Measurements from ENCODE around the gene RAPGEF2.
"Not testable (repeated sequence)": the region's sequence is repeated elsewhere in the genome, so short reads cannot be mapped to it uniquely, and the experiment has no call there.

Gene RAPGEF2

DNA sequence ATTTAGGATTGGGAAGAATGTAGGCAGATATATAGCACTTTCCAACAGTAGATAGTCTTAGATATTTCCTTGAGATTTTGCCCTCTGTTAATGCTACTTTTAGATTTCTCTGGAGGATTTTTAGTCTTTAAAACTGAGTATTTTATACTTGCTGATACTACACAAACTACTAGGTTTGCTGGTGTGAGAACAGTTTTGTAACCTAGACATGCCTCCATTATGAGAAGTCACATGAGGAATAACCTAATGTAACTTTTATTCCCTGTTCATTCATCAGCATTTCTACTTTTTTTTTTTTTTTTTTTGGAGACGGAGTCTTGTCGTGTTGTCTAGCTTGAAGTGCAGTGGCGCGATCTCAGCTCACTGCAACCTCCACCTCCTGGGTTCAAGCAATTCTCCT is 137.2 kb downstream of the RAPGEF2 start:
- DNase-seq (ENCODE audit: low read depth): no peak

DNA sequence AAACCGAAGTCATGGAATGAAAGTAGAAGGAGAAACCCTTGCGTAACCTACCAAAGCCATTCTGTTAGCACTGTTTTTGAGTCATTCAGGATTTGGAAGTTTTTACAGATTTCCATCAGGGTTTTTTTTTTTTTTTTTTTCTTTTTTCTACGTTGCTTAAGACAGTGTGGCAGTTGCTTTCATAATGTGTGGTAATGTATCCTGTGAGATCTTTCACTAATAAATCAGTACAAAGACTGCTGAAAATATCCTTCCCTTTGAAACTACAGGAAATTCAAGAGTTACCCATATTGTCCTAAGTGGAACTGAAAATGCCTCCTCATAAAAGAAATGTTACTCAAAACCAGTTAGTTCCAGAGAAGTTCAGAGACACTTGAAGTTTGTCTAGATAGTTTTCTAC is 137.8 kb downstream of the RAPGEF2 start:
- no peak for DNase-seq (ENCODE audit: low read depth)

DNA sequence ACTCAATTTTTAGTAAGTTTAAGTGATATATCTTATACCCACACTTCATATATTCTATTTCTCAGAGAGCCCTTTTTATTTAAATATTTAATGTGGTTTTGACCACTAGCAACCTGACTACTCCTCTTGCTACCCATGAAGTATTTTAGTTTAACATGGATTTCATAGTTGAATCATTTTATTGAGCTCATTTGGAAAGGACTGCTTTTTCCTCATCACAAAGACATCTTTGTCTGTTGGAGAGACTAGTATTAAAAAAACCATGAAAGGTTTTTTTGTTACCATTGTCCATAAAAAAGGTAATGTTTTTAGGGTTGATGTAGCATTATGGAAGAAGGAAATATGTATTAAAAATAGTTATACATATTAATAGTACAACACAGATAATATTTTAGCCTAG is 139.5 kb downstream of the RAPGEF2 start:
- DNase-seq (ENCODE audit: low read depth): no peak

DNA sequence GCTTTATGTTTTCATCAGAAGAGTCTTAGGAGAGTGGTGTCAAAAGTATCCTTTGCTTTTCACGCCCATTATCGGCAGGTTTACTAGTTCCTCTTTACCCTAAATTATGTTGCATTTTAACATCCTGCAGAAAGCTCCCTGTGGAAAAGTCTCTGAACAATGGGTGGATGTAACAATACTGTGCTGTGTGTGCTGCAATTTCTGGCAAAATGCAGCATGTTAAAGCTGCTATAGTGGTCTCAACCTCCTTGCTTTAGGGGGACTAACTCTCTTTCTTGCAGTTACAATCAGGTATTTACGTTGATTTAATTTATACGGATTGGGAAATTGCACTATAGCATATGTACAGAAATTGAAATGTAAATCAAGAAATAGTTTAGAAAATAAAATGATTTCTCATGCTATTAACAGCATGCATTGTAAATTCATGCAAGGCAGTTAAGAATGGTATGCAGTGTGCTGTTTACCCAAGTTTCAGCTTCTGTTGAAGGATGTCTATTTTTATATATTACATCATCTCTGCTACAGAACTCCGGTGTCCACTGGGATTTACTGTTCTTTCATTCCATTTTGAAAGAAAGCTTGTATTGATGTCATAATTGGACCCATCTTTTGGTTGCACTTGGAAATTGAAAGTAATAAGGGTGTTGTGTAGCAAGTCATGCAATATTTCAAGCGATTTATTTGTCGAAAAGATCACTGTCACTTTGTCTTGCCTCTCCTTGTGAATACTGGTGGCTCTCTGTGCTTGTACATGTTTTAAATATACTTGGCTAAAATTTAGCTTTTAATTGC is 145.7 kb downstream of the RAPGEF2 start:
- no peak for DNase-seq (ENCODE audit: low read depth)

DNA sequence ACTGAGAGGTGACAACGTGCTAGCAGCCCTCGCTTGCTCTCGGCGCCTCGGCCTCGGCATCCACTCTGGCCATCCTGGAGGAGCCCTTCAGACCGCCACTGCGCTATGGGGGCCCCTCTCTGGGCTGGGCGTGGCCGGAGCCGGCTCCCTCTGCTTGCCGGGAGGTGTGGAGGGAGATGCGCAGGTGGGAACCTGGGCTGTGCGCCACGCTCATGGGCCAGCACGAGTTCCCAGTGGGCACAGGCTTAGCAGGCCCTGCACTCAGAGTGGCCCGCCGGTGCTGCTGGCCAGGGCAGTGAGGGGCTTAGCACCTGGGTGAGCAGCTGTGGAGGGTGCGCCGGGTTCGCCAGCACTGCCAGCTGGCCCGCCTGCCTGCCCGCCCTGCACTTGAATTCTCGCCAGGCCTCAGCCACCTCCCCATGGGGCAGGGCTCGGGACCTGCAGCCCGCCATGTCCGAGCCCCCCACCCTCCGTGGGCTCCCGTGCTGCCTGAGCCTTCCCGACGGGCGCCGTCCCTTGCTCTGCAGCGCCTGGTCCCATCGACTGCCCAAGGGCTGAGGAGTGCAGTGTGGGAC is 148.0 kb downstream of the RAPGEF2 start:
- DNase-seq (ENCODE audit: low read depth): no peak

DNA sequence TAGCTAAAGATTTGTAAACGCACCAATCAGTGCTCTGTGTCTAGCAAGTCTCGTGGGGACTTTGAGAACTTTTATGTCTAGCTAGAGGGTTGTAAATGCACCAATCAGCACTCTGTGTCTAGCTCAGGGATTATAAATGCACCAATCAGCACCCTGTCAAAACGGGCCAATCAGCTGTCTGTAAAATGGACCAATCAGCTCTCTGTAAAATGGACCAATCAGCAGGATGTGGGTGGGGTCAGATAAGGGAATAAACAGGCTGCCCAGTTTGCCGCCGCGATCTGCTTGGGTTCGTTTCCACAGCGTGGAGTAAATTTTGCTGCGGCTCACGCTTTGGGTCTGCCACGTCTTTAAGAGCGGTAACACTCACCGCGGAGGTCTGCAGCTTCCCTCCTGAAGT is 148.7 kb downstream of the RAPGEF2 start:
- not testable (repeated sequence) for DNase-seq (ENCODE audit: low read depth)

DNA sequence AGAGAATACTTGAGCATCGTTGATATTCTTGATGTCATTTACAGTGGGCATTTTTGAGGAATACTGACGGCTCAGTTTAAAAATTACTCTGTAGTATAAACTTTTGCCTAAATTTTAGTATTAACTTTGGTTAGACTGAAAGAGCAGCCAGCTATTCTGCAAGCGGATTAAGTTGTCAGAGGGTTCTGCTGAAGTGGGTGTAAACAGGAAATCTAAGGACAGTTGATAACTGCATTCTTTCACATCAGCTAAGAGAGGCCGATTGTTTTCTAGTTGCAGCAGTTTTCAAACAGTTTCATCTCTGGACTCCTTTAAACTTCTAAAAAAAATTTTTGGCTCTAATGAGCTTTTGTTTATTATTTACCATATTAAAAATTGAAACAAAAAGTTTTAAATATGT is 149.6 kb downstream of the RAPGEF2 start:
- DNase-seq (ENCODE audit: low read depth): no peak

DNA sequence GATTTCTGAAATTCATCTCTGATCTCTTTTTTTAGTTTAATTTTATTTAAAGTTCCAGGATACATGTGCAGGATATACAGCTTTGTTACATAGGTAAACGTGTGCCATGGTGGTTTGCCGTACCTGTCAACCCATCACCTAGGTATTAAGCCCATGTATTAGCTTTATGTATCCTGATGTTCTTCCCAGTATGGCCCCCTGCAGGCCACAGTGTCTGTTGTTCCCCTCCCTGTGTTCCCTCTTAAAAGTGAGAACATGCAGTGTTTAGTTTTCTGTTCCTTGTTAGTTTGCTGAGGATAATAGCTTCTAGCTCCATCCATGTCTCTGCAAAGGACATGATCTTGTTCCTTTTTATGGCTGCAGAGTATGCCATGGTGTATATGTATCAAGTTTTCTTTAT is 153.2 kb downstream of the RAPGEF2 start:
- no peak for DNase-seq (ENCODE audit: low read depth)

DNA sequence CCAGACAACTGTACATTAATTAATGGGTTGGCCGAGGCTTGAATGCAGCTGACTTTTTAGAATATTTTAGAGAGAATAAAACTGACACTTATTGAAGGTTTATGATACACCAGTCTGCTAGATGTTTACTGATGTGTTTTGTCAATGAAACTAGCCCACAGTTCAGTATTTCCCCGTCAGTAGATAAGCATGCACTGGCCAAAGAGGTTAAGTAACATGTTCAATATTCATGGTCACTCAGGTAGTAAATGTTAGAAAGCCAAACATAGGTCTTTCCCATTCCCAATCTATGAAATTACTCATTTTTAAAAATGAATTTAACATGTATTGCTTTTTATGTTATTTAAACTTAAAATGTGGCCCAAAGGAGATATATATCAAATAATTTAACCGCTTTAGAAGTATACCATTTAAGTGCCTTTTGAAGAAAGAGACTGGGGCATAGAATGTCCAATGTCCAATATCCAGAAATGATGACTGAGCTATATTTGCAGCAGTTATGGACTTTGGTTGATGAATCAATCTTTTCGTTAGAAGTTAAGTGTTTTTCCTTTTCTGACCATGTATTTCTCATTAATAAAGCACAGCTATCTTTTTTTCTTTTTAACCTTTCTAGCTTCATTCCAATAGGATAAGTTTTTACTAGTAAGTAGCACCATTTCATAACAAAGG is 156.1 kb downstream of the RAPGEF2 start:
- no peak for DNase-seq (ENCODE audit: low read depth)

DNA sequence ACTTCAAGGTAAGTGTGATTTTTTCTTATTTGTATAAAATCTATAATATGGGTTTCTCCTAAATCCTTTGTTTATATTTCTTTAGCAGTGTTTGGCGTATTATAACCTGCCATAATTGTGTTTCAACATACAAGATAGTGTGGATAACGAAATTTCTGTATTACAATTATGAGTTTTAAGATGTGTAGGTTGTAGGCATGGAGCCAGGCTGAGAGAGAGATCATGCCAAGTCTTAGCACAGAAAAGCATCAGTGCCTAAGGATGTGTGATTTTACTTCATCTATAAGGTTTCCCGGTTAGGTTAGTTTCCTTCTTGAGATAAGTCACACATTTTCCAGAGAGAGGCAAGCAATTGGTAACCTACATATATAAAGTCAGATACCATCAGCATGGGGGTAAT is 161.2 kb downstream of the RAPGEF2 start:
- DNase-seq (ENCODE audit: low read depth): no peak

DNA sequence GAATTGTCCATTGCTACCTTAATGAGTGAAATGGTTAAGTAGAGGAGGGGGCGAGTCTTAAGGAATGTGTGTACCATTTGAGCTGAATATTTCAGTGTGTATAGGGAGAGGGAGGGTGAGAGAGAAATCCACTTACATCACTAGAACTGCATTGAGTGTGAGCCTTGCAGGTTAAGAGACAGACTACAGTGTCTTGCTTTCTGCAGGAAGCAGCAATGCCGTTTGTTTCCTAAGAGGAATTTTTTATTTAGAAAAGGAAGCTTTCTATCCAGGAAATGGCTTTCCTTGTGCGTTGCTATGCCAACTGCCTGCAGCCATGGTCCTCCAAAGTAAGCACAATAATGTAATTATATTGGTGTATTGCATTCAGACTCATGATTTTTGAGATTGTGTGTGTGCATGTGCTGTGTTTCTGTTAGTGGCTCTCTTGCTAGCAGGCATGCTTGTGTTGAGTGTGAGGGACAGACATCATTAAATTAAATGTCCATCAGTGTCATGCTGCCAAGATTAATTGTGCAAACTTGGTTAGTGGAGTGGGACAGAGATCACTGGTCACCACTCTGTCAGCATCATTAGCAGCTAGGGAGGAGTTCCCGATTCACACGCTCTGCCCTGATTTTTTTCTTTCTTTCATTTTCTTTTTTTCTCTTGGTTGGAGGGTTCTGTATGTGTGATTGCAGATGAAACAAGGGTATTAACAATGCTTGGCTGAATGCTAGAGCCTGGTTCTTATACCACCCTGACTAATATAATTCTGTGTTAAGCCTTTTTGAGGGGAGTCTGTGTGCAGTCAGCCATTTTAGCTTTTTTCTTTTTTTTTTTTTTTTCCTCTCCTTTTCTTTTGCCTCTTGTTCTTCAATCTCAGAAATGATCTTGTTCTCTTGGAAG is 164.3 kb downstream of the RAPGEF2 start:
- no peak for DNase-seq (ENCODE audit: low read depth)

DNA sequence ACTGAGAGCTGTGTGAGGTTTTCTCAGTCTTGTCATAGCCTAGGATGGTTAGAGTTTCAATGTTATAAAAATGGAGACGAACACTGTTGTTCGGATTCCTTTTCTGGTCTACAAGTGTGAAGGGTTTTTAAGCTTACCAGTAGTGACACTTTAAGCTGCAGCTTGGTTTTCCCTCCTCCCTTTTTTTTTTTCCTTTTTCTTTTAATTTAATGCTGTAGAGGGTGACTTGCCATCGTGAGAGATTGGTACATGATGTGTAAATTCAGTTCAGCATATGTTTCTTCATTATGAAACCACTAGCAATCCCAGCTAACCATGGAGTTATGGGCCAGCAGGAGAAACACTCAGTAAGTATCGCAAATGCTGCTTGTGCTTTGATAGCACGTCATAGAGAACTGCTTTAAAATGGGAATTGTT is 165.0 kb downstream of the RAPGEF2 start:
- no peak for DNase-seq (ENCODE audit: low read depth)

DNA sequence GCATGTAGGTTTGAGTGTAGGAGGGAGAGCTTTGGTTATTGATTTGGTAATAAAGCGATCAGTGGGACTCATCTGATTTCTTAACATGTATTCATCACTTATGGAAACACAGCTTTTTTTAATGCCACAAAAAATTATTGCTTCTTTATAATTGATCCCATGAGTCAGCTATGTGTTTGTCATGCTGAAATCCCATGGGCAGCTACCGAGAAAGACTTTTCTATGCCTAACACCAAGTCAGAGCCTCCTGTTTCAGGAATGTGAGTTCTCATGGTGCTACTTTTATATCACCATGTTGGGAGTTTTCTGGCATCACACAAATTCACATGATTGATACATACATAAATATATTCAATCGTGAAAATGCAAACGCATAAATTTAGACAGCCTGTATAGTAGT is 165.7 kb downstream of the RAPGEF2 start:
- DNase-seq (ENCODE audit: low read depth): no peak

DNA sequence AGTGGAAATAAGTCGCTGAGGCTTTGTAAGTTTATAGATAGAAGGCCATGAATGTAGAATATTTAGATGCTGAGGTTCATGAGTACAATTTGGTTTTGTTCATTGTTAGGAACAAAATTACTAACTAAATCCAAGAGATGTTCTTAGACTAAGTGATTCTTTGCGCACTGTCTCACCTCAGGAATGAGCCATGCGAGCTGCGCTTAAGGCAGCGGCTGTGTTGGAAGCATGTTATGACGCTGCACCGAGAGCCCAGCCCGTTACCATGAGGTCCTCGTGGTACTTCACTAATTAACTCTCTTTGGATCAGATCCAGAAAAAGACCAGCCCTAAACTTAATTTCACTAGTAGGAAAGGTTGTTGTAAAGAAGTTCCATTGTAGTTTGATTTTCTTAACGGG is 166.2 kb downstream of the RAPGEF2 start:
- no peak for DNase-seq (ENCODE audit: low read depth)

DNA sequence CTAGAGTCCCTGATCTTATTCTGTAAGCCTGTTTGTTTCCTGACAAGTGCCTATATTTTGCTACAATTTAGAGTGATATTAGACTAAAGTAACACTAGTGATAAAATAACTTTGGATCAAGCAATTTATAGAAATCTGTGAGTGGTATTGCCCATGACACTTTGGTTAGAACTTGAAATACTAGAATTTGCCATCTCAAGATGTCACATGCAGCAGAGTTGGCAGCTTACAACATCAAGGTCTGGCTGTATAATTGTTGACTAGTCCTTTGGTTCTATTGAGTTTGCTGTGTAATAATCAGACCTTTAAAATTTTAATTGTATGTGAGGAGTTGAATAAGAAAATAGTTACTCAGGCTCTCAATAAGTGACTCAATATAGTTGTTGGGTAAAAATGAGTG is 167.1 kb downstream of the RAPGEF2 start:
- DNase-seq (ENCODE audit: low read depth): no peak

DNA sequence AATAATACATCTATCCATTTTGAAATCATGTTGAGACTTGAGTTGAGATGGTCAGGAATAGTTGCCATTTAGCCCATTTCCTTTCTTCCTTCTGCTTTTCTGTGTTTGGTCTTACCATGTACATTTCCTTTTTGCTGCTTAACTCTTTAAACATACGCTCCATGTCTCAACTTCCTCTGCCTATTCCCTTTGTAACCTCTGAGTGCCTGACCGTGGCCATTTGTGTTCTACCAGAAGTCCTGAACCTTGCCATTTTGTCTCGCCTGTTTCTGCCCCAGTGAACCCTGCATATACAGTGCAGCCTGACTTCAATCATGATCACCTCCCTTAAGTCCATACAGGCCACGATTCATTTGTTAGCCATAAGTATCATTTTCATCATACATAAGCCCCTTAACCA is 169.0 kb downstream of the RAPGEF2 start:
- DNase-seq (ENCODE audit: low read depth): no peak

DNA sequence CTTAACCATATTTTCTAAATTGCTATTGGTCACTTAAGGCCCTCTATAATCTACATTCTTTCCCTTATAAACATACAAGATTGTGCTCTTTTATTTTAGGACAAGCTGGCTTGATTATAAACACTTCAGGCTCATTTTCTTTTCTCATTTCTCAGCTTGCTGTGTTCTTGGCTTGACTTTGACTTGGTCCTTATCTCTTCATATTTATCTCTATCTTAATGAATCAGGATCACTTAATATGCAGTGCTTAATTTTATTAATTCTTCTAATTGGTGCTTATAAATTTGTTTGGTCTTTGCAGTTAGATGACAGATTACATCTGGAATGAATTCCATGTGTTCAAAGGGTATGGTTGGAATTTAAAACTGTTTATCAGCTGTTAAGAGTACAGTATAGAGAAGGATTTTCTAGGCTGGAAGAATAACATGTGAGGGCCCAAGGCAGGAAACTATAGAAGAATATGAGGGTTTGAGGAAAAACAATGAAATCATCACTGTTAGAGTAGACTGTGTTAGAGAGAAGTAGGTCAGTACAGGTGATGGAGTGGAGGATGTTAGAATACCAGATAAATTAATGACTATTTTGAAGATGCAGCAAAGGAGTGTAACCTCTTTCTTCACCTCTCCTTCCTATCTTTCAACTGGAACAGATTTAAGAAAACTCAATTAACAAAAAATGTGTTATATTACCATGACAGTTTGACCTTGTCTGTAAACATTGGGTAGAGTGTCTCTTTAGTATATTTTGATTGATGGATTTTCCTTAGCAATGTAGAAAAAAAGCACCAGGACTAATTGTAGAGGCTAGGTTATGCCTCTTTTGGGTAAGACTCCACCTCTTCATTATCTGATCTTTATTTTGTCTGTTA is 169.6 kb downstream of the RAPGEF2 start:
- no peak for DNase-seq (ENCODE audit: low read depth)

DNA sequence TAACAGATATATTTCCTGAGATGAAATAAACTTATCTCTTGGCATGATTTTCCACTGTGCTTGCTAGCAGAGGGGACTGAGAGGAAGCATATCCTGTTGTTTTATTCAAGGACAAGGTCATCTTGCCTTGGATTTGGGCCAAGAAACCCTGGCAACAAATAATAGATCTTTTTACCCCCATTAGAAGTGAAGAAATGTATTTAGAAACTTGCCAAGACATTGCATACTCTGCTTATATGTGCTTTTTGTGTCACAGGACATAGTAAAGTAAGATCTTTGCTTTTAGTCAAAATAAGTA is 170.2 kb downstream of the RAPGEF2 start:
- DNase-seq (ENCODE audit: low read depth): no peak

DNA sequence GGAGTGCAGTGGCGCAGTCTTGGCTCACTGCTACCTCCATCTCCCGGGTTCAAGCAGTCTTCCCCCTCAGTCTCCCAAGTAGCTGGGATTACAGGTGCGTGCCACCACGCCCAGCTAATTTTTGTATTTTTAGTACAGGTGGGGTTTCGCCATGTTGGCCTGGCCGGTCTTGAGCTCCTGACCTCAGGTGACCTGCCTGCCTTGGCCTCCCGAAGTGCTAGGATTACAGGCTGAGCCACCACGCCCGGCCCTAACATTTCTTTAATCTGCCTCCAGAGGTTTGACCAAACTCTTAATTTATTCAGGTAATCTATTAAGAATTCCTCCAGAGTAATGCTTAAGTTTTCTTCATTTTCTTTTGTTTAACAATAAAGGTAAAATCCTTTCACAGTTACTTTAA is 171.0 kb downstream of the RAPGEF2 start:
- DNase-seq (ENCODE audit: low read depth): no peak

DNA sequence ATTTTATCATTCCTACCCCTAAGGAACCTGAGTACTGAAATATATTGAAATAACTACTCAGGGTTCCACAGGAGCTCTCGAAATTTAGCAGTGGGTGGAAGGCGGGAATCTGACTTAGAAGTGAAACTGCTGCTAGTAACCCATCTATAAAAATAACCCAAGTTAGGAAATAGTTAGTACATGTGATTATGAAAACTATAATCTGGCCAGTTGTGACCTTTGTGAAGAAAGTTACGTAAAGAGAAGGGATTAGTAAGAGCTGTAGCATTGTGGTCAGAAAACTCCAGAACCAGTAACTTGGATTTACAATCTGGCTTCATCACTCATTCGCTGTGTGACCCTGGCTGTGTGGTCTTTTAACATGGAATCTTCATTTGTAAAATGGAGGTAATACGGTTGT is 175.5 kb downstream of the RAPGEF2 start:
- DNase-seq (ENCODE audit: low read depth): no peak

DNA sequence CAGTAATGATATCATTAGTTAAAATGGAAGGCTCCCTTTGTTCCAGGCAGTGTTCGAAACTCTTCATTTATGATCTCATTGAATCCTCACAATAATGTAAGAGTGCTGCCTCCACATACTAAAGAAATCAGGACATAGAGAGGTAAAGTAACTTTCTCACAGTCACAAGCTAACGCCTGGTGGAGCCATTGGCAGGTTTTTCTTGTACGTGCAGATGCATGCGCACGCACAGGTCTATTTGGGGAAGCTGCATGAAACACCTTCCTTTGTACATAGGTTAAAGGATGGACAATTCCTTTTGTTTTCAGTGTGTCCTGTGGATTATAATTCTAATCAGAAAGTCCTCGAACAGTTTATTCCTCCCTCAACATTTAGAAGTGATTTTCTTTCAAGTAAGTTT is 176.2 kb downstream of the RAPGEF2 start:
- no peak for DNase-seq (ENCODE audit: low read depth)
